ENCODE data around the gene EFNA2.
A peak's percentile ranks its signal among the peaks of the same experiment; 100 is the strongest.

DNA sequence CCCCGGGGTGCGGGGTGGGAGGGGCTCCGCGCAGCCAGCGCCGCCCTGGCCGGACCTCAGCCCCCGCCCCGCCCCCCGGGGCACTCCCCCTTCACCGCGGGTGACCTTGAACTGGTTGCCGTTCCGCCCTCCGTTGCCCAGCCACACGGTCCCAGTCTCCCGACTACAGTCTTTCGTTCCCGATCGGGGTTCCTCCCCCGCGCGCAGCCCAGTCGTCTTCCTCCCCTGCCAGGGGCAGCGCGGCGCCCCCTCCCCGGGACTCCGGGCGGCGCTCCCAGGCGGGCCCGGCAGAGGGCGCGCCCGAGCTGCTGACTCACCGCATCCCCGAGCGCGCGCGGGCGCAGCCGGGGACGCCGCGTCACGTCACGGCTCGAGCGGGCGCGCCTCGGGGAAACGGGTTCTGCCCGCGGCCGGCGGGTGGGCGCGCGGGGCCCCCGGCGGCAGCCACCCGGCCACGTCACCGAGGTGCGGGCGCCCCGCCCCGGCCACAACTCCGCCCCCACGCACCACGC lies 36.8 kb upstream of the EFNA2 start:
- TF ChIP-seq CTCF (IDR thresholded peaks at IDR 0.05 in 2 of 3, conservative IDR thresholded peaks at IDR 0.05 in 1 of 3; ENCODE audit: borderline replicate concordance in 1 of 3, insufficient read depth in 1 of 3, low read depth in 2 of 3, low read length in 2 of 3): peak in 2 of 3 experiments; percentile 69 to 75; a peak in 4 of 6 replicates
- no peak for TF ChIP-seq SIN3A (IDR thresholded peaks at IDR 0.05; ENCODE audit: low read depth)
- no peak for TF ChIP-seq SP1 (IDR thresholded peaks at IDR 0.05; ENCODE audit: low read depth)
- no peak for TF ChIP-seq EGR1 (IDR thresholded peaks at IDR 0.05; ENCODE audit: low read depth)
- TF ChIP-seq ZNF274 (IDR thresholded peaks at IDR 0.05; ENCODE audit: low read depth, low read length): no peak
- TF ChIP-seq YY1 (IDR thresholded peaks at IDR 0.05; ENCODE audit: extremely low read depth, insufficient replicate concordance, low read depth, low read length): no peak
- no peak for TF ChIP-seq EZH2phosphoT487 (IDR thresholded peaks at IDR 0.05; ENCODE audit: borderline replicate concordance)
